Heart left ventricle (tissue), 13 donors: ENCODE results near the gene GDI1.
A peak's percentile ranks its signal among the peaks of the same experiment; 100 is the strongest.

Experiments
- CTCF ChIP-seq, 12 donors: fragments of 200-600 bp; sonication (generic) in 4 of 12; IDR thresholded peaks; one replicate each; pipeline versions ENCODE4 v1.5.0 to v1.8.0; 2018 to 2022; ENCODE audit warnings: antibody characterized with exemption in 12 of 12, mild to moderate bottlenecking in 5 of 12
- POLR2A ChIP-seq, 2 donors: fragments of 450-650 bp; IDR thresholded peaks; one replicate each; pipeline ENCODE4 v1.6.1; 2017; ENCODE audit warnings: antibody characterized with exemption in 2 of 2, mild to moderate bottlenecking in 2 of 2, moderate library complexity in 2 of 2
- donor health status: ischemic (EF 13 %, LVEDD 7.1; RV severe dilation, severe dysfunction).
- donor health status: DM: no; HTN: yes; CAD: no.
- donor health status: DM: no; HTN: no; CAD: no.
- donor health status: ischemic (EF 25% LVEDD 6.9; RV normal size, moderate dysfunction).
- donor health status: ischemic (EF 25% LVEDD 5.7; RV mildly dilated, moderate dysfunction).
- donor health status: ischemic (EF 35%, LVEDD 5.7; RV mildly dilated, moderate dysfunction).
- donor health status: nonischemic (EF 11% LVEDD 7.7; RV severe dilation, severe dysfunction).
- donor health status: DM: yes; HTN: yes; CAD: no.
- donor health status: PGD.
- donor health status: ischemic (EF 29% LVEDD 5.4; RV normal size, mild dysfunction).
- donor health status: nonischemic (EF 23%, LVEDD 6.1; RV moderate dilation, normal function).

- TF ChIP-seq POLR2A (IDR thresholded peaks at IDR 0.05) = peak in 1 of 2 donors; percentile 41
- no peak for TF ChIP-seq CTCF (IDR thresholded peaks at IDR 0.05)
Observed at GRCh38 chrX:154436983-154437752, at the start of gene GDI1.
